ENCODE data around the gene USP33.
"Not testable (repeated sequence)": the region's sequence is repeated elsewhere in the genome, so short reads cannot be mapped to it uniquely, and the experiment has no call there.

USP33 gene

GRCh38 chr1:77672374-77672773 is 87.3 kb downstream of the USP33 start:
- DNase-seq (ENCODE audit: low read depth, low spot score): no peak

GRCh38 chr1:77671836-77672235 is 87.8 kb downstream of the USP33 start:
- DNase-seq (ENCODE audit: low read depth, low spot score): no peak

- DNase-seq (ENCODE audit: low read depth, low spot score): no peak
Observed at GRCh38 chr1:77670330-77670729, 89.3 kb downstream of the USP33 start.

- DNase-seq (ENCODE audit: low read depth, low spot score): no peak
Observed at GRCh38 chr1:77668924-77669449, 90.7 kb downstream of the USP33 start.

- DNase-seq (ENCODE audit: low read depth, low spot score): no peak
Observed at GRCh38 chr1:77664939-77665516, 94.6 kb downstream of the USP33 start.

GRCh38 chr1:77661696-77662095 is 98.0 kb downstream of the USP33 start:
- no peak for DNase-seq (ENCODE audit: low read depth, low spot score)

- DNase-seq (ENCODE audit: low read depth, low spot score): no peak
Observed at GRCh38 chr1:77659879-77660593, 99.6 kb downstream of the USP33 start.

GRCh38 chr1:77658271-77658670 is 101.4 kb downstream of the USP33 start:
- no peak for DNase-seq (ENCODE audit: low read depth, low spot score)

GRCh38 chr1:77655431-77655974 is 104.1 kb downstream of the USP33 start:
- no peak for DNase-seq (ENCODE audit: low read depth, low spot score)

- no peak for DNase-seq (ENCODE audit: low read depth, low spot score)
Observed at GRCh38 chr1:77652970-77653516, 106.6 kb downstream of the USP33 start.

- no peak for DNase-seq (ENCODE audit: low read depth, low spot score)
Observed at GRCh38 chr1:77652268-77652667, 107.4 kb downstream of the USP33 start.

GRCh38 chr1:77649127-77649526 is 110.5 kb downstream of the USP33 start:
- no peak for DNase-seq (ENCODE audit: low read depth, low spot score)

GRCh38 chr1:77646224-77646623 is 113.4 kb downstream of the USP33 start:
- not testable (repeated sequence) for DNase-seq (ENCODE audit: low read depth, low spot score)

Measured in iPS DF 19.7 (cell line).